Activated CD4-positive, alpha-beta T cell treated with anti-CD3 and anti-CD28 coated beads for 48 hours (primary cell): ENCODE measurements around the gene LYRM1.

Source experiments
- DNase-seq: peaks from one replicate; pipeline ENCODE4 v3.0.0-alpha.2; 2020

The LYRM1 gene

DNA sequence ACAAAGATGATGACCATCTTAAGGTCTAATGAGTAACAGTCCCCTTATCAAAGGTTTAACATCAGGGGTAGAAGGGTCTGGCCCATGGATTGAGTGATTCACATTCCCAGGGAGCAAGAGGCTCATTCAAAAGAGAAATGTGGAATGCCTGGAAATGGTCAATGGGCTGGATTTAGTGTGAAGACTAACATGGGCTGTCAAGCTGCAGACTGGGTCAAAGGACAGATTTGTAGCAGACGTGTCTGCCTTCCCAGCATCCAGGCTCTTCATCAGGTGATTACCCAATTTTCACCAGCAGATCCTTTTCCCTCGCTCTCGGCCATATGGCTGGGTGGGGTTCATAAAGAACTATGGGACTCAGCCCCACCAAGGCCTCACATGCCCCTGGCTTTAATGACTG is 27.2 kb upstream of the LYRM1 start:
- no peak for DNase-seq

DNA sequence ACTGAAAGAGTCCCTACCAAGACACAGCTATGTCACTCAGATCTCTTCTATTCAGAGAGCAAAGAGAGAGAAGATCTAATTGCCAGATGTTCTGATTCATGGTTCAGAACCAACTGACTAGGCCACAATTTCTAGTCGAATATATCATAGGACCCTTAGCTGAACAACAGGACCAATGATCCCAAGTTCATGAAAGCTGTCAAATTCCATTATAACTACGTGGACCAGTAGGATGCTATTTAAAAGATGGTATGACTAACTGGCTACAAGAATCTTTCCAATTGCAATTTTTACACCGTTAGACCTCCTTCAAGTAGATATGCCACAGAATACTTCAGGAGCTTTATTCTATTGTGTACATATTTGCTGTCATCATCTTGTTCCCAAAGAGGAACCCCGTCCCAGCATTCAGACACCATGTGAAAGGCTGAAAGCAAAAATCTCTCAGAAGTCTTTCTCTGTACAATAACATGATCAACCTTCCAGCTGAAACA is 26.4 kb upstream of the LYRM1 start:
- DNase-seq, result no peak

DNA sequence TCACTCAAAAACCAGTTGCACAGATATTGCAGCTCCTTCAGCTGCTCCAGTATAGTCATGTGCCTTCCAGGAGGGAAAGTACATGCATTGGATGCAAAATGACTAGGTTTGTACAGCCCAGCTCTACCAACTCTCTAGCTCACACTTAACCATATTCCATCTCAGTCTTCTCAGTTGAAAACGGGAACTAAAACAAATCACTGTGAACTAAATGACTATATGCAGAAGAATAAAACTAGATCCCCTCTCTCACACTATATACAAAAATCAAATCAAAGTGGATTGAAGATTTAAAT is 25.3 kb upstream of the LYRM1 start:
- no peak for DNase-seq

DNA sequence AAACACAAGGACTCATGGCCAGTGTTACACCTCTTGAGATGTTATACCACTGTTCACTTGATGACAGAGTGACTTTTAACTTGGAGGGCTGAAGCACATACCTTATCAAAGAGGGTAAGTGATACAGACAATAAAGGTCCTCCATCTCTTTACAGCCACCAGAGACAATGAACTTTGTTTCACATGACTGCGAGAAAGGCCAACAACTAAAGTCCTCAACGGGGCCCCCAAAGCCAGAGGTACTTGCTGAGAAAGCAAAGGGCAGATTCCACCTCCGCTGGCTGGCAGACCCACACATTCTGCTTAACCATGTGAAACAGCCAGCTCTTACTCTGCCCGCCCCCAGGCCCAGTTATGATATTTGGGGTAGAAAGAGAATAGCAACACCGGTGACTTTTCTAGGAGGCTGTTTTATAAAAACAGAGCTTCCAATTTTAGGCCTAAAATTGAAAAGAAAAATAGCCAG is 21.9 kb upstream of the LYRM1 start:
- DNase-seq, result peak; percentile 5

DNA sequence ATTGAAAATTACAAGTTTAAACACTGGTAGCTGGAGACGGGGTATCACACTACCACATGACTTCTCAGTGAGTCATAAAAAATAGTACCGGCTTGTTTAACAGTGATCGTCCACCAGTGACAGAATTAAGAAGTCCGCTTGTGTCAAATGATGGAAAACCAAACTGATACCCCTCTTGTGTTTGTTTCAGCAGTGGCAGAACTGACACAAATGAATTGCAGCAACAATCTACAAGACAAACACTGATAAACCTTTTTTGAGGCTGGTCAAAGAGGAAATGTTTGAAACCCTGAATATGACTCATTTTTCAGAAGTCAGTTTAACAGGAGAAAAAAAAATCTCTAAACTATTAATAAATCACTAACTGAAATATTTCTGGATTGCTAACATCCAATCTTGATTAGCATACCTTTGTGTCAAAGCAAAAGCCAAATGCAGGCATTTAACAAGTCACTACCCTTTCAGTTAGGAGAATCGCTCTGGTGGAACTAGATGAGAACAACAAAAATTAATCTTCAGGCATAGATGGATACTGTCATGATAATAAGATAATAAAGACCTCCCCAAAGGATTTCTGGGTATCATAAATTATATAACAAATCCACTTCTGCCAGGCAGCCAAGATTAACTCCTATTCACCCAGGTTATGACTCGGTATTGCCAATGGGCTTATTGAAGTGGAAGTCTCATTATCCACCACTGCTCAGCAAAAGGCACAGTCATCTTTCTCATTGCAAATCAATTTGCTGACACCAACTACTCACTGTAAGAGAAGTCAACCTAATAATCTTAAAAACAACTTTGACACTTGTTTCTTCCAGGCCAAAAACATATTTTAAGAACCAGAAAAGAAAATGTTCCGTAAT is 21.2 kb upstream of the LYRM1 start:
- DNase-seq, result no peak

DNA sequence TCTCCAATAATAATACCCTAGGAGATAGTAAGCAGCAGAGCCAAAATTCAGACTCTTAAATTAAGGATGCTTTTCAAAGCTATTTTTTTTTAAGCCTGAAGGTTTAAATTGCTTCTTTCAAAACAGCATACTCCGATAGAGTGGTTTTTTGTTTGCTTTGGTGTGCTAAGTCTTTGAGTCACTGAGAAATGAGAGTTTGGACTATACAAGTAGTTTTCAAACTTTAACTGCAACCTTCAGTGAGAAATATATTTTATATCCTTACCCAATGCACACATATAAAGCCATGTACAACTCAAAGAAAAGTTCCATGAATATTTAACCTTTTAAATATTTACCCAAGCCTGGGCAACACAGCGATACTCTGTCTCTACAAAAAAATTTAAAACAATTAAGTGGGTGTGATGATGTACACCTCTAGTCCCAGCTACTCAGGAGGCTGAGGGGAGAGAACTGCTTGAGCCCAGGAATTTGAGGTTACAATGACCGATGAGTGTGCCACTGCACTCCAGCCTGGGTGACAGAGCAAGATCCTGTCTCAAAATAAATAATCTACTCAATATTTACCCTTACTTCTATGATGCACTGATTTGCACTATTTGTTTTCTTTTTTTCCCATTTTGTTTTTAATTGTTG is 19.6 kb upstream of the LYRM1 start:
- no peak for DNase-seq

DNA sequence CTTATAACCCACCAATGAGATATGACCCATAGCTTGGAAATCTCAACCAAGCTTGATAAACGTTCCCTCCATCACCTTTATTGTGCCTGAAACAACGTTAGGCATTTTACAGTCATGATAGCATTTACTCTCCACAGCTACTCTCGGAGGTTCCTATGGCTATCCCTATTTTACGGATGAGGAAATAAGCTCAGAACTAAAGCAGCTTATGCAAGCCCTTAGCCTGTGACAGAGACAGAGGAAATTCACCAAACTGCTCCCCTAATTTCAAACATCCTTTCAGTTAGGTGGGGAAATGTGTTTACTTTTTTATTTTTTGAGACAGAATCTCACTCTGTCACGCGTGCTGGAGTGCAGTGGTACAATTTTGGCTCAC is 19.1 kb upstream of the LYRM1 start:
- DNase-seq, result no peak

DNA sequence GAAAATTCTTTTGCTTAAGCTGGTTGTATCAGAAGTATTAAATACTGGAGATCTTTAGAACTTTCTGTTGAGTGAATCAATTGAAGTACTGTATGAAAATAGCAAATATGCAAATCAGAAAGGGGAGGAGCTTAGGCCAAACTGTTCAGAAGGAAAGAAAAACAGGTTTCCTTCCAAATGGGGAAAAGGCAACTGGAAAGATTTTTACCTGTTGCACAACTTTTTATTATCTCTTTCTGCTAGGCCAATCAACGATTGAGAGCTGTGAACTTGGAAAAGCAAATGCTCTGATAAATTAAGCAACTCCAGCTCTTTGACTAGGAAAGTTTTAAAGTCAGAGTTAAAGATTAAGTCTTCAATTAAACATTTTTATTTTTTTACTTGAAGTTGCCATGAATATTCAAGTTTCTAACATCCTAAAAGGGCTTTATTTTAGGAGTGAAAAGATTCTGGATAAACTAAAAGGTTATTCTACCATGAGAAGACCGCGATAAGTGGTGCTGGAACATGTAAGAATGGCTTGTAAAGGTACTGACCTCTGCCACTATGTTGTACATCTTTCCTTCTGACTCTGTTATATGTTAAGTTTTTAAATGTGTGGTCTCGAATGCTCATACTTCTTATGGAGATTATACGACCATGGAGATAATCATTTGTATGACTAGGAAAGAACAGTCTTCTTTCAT is 16.9 kb upstream of the LYRM1 start:
- no peak for DNase-seq

DNA sequence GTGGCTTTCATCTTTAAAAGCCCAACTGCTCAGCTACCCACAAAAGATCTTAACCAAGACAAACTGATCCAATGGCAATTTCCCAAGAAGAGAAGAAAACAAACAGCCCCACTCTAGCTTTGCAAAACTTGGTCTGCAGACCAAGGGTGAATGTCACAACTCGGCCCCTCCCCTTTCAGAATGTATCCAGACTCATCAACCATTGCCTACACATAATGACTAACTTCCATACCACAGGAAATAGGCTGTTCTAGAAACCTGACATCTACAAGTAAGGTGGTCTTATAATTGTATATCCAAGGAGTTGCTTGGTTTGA is 16.4 kb upstream of the LYRM1 start:
- DNase-seq, result peak; percentile 58

DNA sequence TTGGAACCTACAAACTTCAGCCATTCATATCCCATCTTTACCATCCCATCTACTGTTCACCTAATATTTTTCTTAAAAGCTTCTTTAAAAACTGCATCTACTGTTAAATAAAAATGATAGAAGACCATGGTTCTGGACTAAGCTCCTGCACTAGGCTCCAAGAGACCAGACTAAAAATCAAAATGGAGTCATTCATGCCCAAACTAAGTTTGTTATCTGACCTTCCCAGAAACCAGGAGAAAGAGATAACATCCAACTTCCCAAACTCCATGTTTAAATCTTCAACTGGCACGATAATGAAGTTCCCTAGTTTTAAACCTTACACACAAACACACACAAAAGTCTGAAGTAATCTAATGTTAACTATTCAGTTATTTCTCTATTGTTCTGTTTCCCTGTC is 14.3 kb upstream of the LYRM1 start:
- no peak for DNase-seq

DNA sequence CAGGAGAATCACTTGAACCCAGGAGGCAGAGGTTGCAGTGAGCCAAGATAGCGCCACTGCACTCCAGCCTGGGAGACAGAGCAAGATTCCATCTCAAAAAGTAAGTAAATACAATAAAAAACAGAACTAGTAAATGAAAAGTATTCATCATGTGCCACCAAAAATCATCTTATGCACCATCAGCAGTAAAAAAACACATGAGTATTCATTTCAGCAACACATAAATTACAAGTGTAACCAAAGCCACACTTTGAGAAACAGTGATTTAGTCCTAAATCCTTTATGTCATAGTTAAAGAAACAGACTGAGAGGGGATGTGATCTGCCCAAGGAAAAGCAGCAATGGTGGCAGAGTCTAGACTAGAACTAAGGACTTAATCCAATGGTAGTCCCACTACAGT is 13.4 kb upstream of the LYRM1 start:
- DNase-seq, result no peak

DNA sequence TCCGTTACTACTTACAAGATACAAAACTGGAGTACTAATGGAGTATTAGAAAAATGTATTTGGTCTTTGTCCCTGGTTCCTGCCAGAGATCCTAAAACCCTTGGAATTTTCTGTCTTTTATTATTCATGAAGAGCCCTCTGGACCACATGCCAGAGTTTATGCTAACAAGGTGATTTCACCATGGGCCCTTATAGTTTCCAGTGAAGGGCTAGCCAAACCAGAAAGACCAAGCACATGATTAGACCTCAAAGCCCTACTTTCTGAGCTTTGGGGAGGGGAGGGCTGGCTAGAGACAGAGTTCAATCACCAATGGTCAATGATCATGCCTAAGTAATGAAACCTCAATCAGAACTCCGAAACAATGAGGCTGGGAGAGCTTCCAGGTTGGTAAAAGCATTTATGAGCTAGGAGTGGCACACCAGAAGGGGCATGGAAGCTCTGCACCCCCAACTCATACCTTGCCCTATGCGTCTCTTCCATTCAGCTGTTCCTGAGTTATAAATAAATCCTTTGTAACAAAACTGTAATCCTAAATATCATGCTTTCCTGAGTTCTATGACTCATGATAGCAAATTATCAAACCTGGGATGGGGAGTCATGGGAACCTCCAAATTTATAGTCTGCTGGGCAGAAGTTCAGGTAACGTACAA is 10.8 kb upstream of the LYRM1 start:
- DNase-seq, result no peak

DNA sequence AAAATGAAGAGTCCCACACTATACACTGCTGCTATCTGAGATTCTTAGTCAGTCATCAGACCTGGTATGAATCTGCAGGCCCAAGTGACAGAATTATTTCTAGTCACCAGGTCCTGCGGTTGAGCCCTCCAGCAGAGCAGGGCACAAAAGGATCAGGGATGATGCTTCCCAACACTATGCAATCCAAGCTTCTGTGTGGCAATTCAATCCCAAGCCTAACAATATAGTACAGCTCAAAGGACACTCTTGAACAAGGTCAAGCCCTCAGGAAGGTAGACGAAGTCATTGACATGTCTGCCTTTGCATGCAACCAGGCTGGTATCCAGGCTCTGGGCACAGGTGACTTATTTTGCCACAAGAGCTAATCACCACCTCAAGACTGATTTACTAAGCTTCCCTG is 6.2 kb upstream of the LYRM1 start:
- no peak for DNase-seq

DNA sequence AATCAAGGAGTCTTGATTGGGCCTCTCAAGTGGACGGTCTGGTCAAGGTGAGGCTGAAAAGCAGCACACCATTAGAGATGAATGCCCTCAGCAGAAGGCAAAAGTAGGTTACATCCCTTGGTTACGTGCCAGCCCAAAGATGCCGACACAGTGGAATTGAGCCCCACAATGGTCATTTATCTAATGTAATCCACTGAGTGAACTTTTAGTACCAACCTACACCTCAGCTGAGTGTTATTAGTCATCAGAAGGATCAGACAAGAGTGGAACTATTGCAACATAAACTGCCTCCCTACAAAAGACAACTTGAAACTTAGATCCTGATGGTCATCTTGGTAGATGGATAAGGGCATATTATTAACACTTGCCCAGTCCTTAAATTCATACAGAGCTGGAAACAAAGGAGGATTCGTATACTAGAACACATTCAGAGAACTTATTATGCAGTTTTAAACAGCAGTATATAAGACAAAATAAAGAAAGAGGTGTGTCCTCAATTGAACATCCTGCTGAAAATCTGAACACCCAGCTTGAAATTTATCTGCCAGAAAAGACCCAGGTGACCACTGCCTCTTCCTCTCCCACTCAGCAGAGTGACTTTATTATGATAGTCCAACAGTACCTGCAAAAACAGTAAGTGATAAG is 3.2 kb upstream of the LYRM1 start:
- DNase-seq, result no peak

DNA sequence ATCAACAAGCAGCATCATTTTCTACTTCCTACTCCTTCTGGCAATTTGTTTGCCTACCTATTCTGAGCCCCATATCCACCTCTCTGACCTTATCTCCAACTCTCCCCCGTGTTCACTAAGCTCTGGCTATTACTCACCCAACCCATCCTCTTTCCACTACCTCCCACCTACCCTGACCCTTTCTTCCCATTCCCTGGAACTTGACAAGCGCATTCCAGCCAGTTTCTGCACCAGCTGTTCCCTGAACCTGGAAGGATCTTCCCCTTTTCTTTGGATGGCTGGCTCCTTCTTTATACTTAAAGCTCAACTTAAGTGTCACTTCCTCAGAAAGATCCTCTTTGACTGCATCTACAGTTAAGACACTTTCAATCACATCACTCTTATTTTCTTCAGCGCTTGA is 2.6 kb upstream of the LYRM1 start:
- no peak for DNase-seq

DNA sequence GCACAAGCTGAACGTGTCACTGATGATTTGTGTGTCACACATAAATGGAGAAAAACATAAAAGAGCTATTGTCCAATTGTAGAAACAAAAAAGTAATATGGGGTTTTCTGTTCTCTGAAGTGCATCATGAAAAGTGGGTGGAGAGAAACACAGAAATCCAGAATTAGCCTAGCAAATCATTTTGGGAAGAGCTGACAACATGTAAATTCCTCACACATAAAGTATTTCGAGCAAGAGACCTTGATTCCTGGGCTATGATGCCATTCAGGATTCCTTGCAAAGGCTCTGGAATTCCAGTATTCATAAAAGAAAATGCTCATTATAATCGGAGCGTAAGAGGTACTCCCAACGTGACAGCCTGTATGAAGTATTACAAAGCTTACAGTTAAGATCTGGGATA is 1.5 kb upstream of the LYRM1 start:
- no peak for DNase-seq

DNA sequence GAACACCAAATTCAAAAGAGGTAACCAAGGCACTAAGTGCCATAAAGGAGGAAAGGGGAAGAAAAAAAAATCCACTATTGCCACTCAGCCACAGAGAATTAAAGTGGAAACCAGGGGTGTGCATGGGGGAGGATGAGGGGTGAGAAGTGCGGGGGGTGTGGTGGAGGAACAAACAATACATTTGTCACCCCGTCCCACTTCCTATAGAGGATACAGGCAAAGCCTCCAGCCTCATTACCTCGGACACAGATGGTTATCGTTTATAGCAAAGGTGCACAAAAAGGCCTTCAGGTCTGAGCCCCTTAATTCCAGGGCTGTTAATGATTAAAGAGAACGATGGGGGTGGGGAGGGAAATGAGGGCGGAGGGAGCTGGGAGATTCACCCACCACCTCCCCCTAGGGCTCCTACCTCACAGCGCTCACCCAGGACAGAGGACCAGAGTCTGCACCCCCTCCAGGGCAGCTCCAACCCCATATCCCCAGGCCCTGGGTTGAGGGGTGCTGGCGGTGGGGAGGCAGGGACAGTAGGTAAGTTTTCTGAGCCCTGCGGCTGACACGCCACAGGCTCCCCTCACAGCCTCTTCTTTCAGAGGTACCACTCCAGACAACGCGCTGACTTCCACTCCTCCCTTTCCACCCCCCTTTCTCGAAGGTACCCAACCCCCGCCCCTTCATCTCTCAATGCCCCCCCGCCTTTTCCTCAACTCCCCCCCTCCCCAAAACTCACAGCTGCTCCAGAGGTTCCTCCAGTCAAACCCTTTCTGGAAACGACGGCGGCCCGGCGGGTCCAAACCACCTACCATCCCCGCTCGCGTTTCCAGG is 883 bp upstream of the LYRM1 start:
- no peak for DNase-seq

DNA sequence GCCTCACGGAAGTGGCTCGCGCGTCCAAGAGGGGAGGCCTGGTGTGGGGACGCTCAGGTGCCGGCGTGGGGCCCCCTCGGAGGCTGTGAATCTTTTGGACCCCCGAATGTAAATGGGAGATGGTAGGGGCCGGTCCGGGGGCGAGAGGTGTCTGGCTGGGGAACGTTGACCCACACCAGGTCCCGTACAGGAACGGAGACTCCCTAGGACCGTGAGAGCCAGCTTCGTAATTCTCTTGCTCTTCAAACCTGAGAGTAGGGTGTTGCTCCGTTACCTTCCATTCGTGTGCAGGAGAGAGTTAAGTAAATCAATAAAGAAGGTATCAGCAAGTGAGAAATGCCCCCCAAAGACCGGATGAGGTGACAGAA is 481 bp downstream of the LYRM1 start:
- DNase-seq, result no peak

DNA sequence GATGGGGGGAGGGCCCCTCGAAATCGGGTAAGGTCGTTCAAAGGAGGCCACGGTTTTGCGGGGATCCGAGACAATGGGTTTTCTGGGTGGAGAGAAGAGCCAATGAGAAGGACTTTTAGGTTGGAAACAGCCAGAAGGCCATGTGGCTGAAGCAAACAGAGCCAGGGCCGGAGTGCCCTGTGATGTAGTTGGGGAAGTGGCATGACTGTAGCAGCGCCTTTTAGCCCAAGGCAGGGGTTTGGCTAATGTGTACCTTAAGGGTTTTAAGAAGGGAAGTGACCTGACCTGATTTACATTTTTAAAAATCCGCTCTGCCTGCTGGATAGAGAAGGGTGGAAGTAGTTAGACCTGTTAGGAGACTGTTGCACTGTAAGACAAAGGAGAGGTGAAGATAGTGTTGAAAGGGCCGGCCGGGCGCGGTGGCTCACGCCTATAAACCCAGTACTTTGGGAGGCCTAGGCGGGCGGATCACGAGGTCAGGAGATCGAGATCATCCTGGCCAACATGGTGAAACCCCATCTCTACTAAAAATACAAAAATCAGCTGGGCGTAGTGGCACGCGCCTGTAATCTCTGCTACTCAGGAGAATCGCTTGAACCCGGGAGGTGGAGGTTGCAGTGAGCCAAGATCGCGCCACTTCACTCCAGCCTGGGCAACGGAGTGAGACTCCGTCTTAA is 1.0 kb downstream of the LYRM1 start:
- peak; percentile 12 for DNase-seq

DNA sequence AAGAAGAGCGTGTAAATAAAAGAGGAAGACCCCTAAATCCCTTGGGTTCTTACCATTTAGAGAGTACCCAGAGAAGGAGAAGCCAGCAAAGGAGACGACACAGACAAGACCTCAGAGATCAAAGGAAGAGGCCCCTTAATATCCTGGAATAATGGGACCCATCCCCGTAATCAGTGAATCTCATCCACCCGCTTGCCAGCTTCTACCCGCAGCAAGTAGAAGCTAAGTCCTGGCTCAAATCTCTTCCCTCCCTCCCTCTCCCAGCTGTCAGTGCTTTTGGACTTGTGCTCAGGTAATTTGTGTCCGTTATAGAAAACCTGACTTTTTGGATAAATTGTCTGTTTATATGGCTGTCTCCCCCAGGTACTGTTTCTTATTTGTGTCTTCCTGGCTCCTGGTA is 1.9 kb downstream of the LYRM1 start:
- no peak for DNase-seq

DNA sequence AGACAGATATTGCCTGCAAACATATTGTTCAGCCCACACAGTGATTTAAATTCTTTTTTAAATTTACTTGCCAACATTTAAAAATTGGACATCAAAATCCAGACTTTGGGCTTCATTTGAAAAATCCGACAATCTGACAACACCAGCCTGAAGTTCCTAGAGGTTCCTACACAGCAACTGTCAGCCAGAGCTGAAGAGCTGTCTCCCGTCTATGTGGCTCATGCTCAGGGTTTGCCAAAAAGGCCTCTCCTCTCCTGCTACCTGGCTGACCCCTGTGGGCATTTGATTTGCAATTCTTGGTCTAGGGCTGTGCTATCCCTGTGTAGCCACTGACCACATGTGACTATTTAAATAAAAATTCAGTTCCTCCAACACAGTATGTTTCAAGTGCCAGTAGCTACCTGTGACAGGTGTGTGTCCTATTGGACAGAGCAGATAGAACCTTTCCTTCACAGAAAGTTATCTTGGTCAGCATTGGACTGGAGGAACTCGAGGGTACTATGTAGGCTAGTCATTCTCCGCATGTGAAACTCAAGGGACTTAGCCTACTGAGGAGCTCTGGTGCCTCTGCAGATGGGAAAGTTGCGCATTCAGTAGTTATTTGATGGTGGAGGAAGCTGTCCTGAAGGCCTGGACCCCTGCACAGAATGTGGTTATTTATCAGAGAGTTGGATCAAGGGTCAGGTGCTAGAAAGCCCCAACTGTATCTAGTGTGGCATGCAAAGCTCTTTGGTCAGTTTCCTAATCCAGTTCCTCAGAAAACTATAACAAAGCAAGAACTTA is 2.7 kb downstream of the LYRM1 start:
- no peak for DNase-seq
